GM12878 (cell line): ENCODE measurements around the gene TRIM71. TPM values are rescaled to one million over a fixed set of nuclear protein-coding genes. Genes with fewer than 3 reads are reported as not detected.

Experiments
- ATAC-seq: fragments of 200-7000 bp; cut with Tn5 transposase; 3 replicates; pipeline ENCODE4 v1.9.1; 2020; ENCODE audit warnings: mild to moderate bottlenecking, moderate library complexity
- BruUV-seq: library from RNA; stranded (reverse); fragments of 400-500 nt; replicated peaks from 2 replicates; lab custom pipeline; 2021; lab: Mats Ljungman, UMichigan
- CTCF ChIA-PET: fragments of 300-600 bp; sonication (Branson Sonifier 250); formaldehyde crosslinking; extraction: SDS; loops from one replicate; lab custom pipeline; 2021; ENCODE audit warnings: inconsistent platforms; lab: Yijun Ruan, JAX
- POLR2A ChIA-PET: fragments of 350-600 bp; formaldehyde crosslinking; extraction: SDS; loops from one replicate; lab custom pipeline; 2021; ENCODE audit warnings: inconsistent platforms; lab: Charles Lee
- RAD21 ChIA-PET: fragments of 300-600 bp; sonication (Branson Sonifier 250); formaldehyde crosslinking; loops from one replicate; lab custom pipeline; 2023; ENCODE audit warnings: antibody characterized with exemption; ENCODE audit not compliant: unreplicated experiment; lab: Charles Lee
- SMC1A ChIA-PET: fragments of 300-600 bp; sonication (Branson Sonifier 250); formaldehyde crosslinking; loops from one replicate; lab custom pipeline; 2023; ENCODE audit not compliant: unreplicated experiment, uncharacterized antibody; lab: Charles Lee
- DNase-seq: peaks from one replicate; pipeline ENCODE4 v3.0.0-alpha.2; 2011; ENCODE audit warnings: low read depth, low spot score
- FAIRE-seq: peaks from 3 replicates; lab custom pipeline; 2011; peaks lifted over from hg19 to GRCh38; lab: Jason Lieb, UNC
- H2AFZ ChIP-seq: 2 replicates; pipeline ENCODE4 v1.6.0; 2011; ENCODE audit warnings: low read depth, low read length, control low read depth; ENCODE audit not compliant: control insufficient read depth
- H3K27ac ChIP-seq: 2 replicates; pipeline ENCODE4 v1.5.1; 2011; ENCODE audit warnings: control low read depth; ENCODE audit not compliant: control insufficient read depth, insufficient read depth
- H3K27me3 ChIP-seq, 2 experiments: replicated peaks in 1 of 2; 2 replicates each; pipeline versions ENCODE4 v1.6.0 to v1.6.1; 2011; ENCODE audit warnings: low read length in 1 of 2; ENCODE audit not compliant: control insufficient read depth in 2 of 2, insufficient read depth in 2 of 2
- H3K36me3 ChIP-seq, 2 experiments: 2 replicates each; pipeline ENCODE4 v1.5.1; 2011; ENCODE audit warnings: low read length in 1 of 2; ENCODE audit not compliant: control insufficient read depth in 2 of 2, insufficient read depth in 2 of 2
- H3K4me1 ChIP-seq: 2 replicates; pipeline ENCODE4 v1.6.1; 2011; ENCODE audit warnings: mild to moderate bottlenecking, low read length, moderate library complexity, mixed read lengths; ENCODE audit not compliant: control insufficient read depth, insufficient read depth
- H3K4me2 ChIP-seq: 2 replicates; pipeline ENCODE4 v1.6.0; 2011; ENCODE audit warnings: control low read depth; ENCODE audit not compliant: control insufficient read depth, insufficient read depth
- H3K4me3 ChIP-seq: fragments of 200-600 bp; sonication (generic); 2 replicates; pipeline ENCODE4 v1.5.1; 2016
- H3K79me2 ChIP-seq: 2 replicates; pipeline ENCODE4 v1.6.0; 2011; ENCODE audit warnings: low read length; ENCODE audit not compliant: control insufficient read depth, insufficient read depth
- H3K9ac ChIP-seq: 2 replicates; pipeline ENCODE4 v1.8.0; 2011; ENCODE audit warnings: low read length, control low read depth, mixed read lengths; ENCODE audit not compliant: control insufficient read depth, insufficient read depth
- H3K9me3 ChIP-seq: replicated peaks from 3 replicates; pipeline ENCODE4 v1.5.1; 2011; ENCODE audit warnings: mild to moderate bottlenecking, low read length; ENCODE audit not compliant: control insufficient read depth, insufficient read depth
- H4K20me1 ChIP-seq: 2 replicates; pipeline ENCODE4 v1.6.0; 2011; ENCODE audit not compliant: control insufficient read depth, insufficient read depth
- BMI1 ChIP-seq: fragments of 450-650 bp; IDR thresholded peaks from 2 replicates; pipeline ENCODE4 v1.6.1; 2016; ENCODE audit warnings: mild to moderate bottlenecking, moderate library complexity, borderline replicate concordance
- EP300 ChIP-seq, 2 experiments: fragments of 150-350 bp in 1 of 2; IDR thresholded peaks; 2 replicates each; pipeline ENCODE4 v1.6.1; 2011 to 2012; ENCODE audit warnings: low read depth in 2 of 2, low read length in 2 of 2, borderline replicate concordance in 1 of 2, improper control_type of control experiment in 1 of 2, inconsistent platforms in 1 of 2; ENCODE audit not compliant: control insufficient read depth in 1 of 2
- IRF5 ChIP-seq: fragments of 450-650 bp; IDR thresholded peaks from 2 replicates; pipeline ENCODE4 v1.6.1; 2017; ENCODE audit warnings: borderline replicate concordance
- KDM1A ChIP-seq: fragments of 200-600 bp; sonication (generic); IDR thresholded peaks from 2 replicates; pipeline ENCODE4 v1.6.1; 2016; ENCODE audit warnings: borderline replicate concordance
- MAX ChIP-seq: IDR thresholded peaks from 2 replicates; pipeline ENCODE4 v1.6.1; 2012; ENCODE audit warnings: low read depth, low read length, improper control_type of control experiment
- MXI1 ChIP-seq: fragments of 150-350 bp; IDR thresholded peaks from 2 replicates; pipeline ENCODE4 v1.6.1; 2011; ENCODE audit warnings: low read depth, mild to moderate bottlenecking, inconsistent platforms, low read length, improper control_type of control experiment
- POLR2A ChIP-seq: IDR thresholded peaks from 2 replicates; pipeline ENCODE4 v1.6.1; 2011; ENCODE audit warnings: low read depth, mild to moderate bottlenecking, low read length
- RAD51 ChIP-seq: fragments of 450-650 bp; IDR thresholded peaks from 2 replicates; pipeline ENCODE4 v1.6.1; 2016; ENCODE audit warnings: moderate library complexity, mild to moderate bottlenecking, inconsistent platforms
- WGBS: methylation state at CpG from one replicate; pipeline ENCODE4 v1.1.6; 2016; ENCODE audit warnings: low lambda C conversion rate; ENCODE audit not compliant: insufficient replicate concordance, insufficient coverage; ENCODE audit errors: missing lambda C conversion rate; 5-methylcytosine and 5-hydroxymethylcytosine counted together
- in situ Hi-C: fragments of 300-500 bp; cut with MboI; formaldehyde crosslinking; loops from 9 replicates; pipeline ENCODE4 v1.14.3; 2018; ENCODE audit warnings: mixed read lengths
- intact Hi-C: fragments of 100-400 bp; cut with micrococcal nuclease; formaldehyde crosslinking; loops from one replicate; pipeline ENCODE4 v1.14.2; 2022; ENCODE audit not compliant: unreplicated experiment
- polyA plus RNA-seq, 11 experiments: library from polyadenylated mRNA; depleted of rRNA in 4 of 11; unstranded in 6 of 11; stranded (reverse) in 5 of 11; fragments of >200 nt; fragmentation: Nextera tagmentation in 4 of 11; fragmentation: Illumina TruSeq in 1 of 11; extraction: Ambion mirVana in 4 of 11; extraction: Trizol in 1 of 11; gene quantifications; 1 replicate in 1 of 11; 2 replicates in 10 of 11; pipeline versions ENCODE4 v1.2.1 to v1.2.3, GENCODE V29; 2011 to 2016; ENCODE audit warnings: inconsistent platforms in 2 of 11, missing spikeins in 2 of 11, low read depth in 1 of 11
- total RNA-seq, 4 experiments: library from RNA; depleted of rRNA in 3 of 4; stranded (reverse); fragments of >200 nt in 3 of 4; fragmentation: Illumina TruSeq in 1 of 4; extraction: Trizol in 1 of 4; gene quantifications; 2 replicates each; pipeline versions ENCODE4 v1.2.1 to v1.2.3, GENCODE V29; 2013 to 2021

TRIM71 gene
- total and polyA plus RNA-seq, 10 of the 15 experiments (the other 5 are each of a cell fraction or from before 2014, with no cell fraction given): 0.02 to 1.8 (median 0.16) TPM

DNA sequence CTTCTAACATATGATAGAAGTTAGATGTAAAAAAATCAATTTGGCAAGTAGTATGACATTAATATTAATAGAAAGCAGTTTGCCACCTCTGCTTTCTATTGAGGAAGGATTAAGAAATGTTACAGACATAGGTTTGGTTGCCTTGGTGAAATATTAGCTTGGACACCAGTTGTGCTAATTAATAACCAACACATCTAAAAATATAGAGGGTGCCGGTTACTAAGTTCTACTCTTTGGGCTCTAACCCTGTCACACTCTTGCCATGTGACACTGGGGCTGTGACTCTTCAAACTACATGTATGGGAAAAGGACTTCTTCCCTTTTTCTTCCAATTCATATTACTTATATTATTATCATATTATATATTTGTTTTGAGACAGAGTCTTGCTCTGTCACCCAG lies 64.4 kb downstream of the TRIM71 start:
- ChIA-PET CTCF (interaction anchor here (0.8 to 3.0 kb wide), 6 partner anchors 9 to 414 kb away, joined by 3 to 11 read pairs (median 5); no protein-coding TSS in a partner anchor), SMC1A (interaction anchor here (0.6 to 5.9 kb wide), 12 partner anchors 10 to 147 kb away, joined by 3 to 44 read pairs (median 3); no protein-coding TSS in a partner anchor), POLR2A (interaction anchor here (1.0 kb wide), 1 partner anchor 10 kb away, joined by 3 read pairs; no protein-coding TSS in a partner anchor), RAD21 (interaction anchor here (0.9 to 1.7 kb wide), 3 partner anchors 21 to 53 kb away, joined by 3 to 13 read pairs (median 6); no protein-coding TSS in a partner anchor)
- ATAC-seq: peak; percentile 65
- no peak overlapping the region for H2AFZ ChIP-seq
- in situ Hi-C loops (no loop called here), intact Hi-C loops (no loop called here)
- FAIRE-seq: no peak
- peaks cover 1% of the 10 kb centered on the region; the same call in 1 of the 3 replicates for H3K9me3 ChIP-seq
- no TSS peak for BruUV-seq
- no peak overlapping the region for H3K4me3 ChIP-seq
- no peak overlapping the region for H3K27ac ChIP-seq
- H3K36me3 ChIP-seq: no peaks in the 10 kb centered on the region
- H3K79me2 ChIP-seq: no peaks in the 10 kb centered on the region
- no peaks in the 10 kb centered on the region for H4K20me1 ChIP-seq
- H3K4me2 ChIP-seq: peak overlapping the region; percentile 70
- no peaks in the 10 kb centered on the region for H3K27me3 ChIP-seq
- DNase-seq: no peak
- H3K4me1 ChIP-seq: peaks cover 19% of the 10 kb centered on the region
- no peak overlapping the region for H3K9ac ChIP-seq
- peak; percentile 56; the same call in 1 of the 2 replicates for TF ChIP-seq MXI1
- no peak for TF ChIP-seq KDM1A
- no peak for TF ChIP-seq MAX
- peak in 1 of 2 experiments; percentile 73; a peak in 2 of 4 replicates for TF ChIP-seq EP300 (IDR thresholded peaks at IDR 0.05; ENCODE audit: borderline replicate concordance in 1 of 2, control insufficient read depth in 1 of 2, low read depth in 2 of 2, low read length in 2 of 2)
- TF ChIP-seq POLR2A: no peak
- peak; percentile 56; the same call in 1 of the 2 replicates for TF ChIP-seq BMI1
- peak; percentile 74; the same call in 1 of the 2 replicates for TF ChIP-seq RAD51
- no peak for TF ChIP-seq IRF5
- WGBS: 0% methylated on average over 1 of the region's 1 CpG
